GM19372 (cell line): ENCODE data around the gene XXYLT1.
"Not testable (repeated sequence)": the region's sequence is repeated elsewhere in the genome, so short reads cannot be mapped to it uniquely, and the experiment has no call there.

Experiments
- ATAC-seq: cut with Tn5 transposase; IDR thresholded peaks from one replicate; pipeline ENCODE4 v1.9.1; 2021; ENCODE audit warnings: mild to moderate bottlenecking, low read depth, moderate library complexity; ENCODE audit not compliant: unreplicated experiment

The XXYLT1 gene

DNA sequence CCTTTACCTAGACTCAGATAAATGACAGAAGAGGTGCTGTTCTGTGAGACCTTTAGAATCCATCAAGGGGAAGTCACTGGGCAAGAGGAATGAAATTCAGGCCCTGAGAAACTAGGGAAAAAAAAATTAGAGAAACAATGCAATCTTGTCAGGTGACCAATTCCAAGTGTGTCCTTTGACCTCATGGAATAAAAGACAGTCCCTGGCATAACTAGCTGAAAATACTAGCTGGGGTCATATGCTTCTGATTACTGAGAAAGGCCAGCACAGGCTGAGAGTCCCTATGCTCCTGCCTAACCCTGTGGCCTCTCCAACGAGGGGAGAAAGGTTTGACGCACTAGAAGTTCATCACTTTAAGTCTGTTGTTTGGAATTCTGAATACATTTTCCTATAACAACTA, 167.3 kb downstream of the XXYLT1 start:
- no peak for ATAC-seq

DNA sequence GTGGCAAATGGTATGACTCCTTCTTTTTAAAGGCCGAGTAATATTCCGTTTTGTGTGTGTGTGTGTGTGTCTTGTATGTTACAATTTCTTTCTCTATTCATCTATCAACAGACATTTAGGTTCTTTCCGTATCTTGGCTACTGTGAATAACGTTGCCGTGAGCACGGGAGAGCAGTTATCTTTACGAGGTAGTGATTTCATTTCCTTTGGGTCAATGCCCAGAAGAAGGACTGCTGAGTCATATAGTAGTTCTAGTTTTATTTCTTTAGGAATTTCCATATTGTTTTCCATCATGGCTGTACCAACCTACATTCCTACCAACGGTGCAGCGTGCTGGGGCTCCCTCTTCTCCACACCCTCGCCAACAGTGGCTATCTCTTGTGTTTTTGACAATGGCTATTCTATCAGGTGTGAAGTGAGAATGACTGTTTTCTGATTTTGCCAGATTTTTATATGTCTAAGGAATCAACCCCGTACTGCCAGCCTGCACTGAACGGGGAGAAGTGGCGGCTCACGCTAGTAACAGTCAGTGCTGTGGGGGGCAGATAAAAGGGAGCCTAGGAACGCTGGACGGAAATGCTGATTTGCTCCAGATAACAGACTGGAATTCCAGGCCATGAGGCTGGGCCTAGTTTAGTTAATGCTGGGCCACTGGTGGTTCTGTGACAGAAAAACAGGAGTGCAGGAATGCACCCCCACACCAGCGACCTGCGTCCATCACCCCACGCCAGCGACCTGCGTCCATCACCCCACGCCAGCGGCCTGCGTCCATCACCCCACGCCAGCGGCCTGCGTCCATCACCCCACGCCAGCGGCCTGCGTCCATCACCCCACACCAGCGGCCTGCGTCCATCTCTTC, 168.1 kb downstream of the XXYLT1 start:
- no peak for ATAC-seq

DNA sequence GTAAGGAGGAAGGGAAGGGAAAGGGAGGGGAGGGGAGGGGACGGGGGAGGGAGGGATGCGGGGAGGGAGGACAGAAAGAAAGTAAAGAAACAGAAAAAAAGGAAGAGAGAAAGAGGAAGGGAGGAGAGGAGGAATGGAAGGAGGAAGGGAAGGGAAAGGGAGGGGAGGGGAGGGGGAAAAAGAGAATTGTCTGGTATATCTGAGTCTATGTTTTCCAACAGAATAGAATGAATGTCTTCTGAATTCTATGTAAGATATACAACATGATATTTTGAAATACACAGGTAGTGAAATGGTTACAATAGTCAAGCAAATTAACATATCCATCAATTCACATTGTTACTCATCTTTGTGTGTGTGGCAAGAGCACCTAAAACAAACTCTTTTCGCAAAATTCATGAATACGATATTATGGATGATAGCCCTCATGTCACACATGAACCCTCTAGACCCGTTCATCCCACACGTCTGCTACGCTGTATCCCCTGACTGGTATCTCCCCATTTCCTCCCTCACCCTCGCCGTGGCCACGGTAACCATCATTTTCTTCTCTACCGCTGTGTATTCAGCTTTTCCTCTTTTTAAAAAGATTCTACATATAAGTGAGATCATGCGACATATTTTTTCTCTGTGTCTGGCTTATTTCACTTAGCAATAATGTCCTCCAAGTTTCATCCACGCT, 168.9 kb downstream of the XXYLT1 start:
- ATAC-seq, result no peak

DNA sequence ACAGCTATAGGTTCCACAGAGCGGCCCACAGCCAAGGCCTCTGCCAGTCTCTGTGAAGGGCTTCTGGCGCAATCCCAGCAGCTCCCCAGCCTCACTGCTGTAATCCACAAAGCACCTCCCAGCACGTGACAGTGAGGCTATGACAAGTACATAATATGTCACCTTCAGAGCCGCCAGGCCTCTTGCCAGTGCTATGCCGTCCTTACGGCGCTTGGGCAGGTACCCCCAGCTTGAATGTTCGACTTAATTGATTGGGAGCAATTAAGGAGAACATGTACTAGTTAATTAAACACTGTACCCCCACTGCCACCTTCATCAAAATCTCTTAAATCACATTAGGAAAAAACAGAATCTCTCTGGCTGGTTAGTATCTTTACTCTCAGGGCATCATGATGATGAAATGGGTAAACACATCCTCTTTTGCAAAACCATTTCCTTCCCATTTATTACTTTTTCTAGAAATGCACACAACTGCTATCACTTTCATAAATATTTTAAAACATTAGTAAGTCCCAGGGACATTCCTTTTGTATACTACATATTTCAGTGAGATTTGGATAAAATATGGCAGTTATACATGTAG, 169.9 kb downstream of the XXYLT1 start:
- ATAC-seq, result peak; percentile 61

DNA sequence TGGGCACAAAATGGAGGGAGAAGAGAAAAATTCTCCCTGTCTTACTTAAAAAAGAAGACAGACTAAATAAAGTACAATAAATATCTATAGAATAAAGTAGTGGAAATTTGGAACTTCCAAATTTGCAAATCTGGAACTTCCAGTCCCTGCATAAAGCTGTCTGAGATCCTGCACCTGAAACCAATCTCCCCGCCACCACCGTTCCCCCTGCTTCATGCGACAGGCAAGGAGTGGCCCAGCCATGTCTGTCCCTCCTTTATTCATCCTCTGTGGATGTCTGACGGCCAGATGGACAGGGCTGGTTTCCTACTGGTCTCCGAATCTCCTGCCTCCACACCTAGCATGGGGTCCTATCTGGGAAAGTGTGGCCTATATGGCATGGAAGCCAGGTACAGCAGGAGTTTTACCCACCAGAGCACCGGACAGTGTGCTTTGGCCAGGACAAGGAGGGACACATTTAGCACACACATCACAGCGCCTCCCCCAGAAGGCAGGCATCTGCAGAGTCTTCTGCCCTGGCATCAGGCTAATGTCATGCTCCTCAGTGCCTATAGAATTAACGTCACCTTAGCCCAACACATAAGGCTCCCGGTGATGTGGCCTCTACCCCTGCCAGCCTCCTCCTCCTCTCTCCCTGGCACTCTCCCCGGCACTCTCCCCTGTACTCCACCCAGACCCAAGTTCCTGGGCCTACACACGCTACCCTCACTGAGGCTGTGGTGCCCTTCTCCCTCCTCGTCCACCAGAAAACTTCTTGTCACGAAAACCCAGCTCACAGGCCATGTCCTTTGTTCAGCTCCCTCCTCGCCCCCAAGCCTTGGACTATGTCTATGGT, 170.8 kb downstream of the XXYLT1 start:
- ATAC-seq, result no peak

DNA sequence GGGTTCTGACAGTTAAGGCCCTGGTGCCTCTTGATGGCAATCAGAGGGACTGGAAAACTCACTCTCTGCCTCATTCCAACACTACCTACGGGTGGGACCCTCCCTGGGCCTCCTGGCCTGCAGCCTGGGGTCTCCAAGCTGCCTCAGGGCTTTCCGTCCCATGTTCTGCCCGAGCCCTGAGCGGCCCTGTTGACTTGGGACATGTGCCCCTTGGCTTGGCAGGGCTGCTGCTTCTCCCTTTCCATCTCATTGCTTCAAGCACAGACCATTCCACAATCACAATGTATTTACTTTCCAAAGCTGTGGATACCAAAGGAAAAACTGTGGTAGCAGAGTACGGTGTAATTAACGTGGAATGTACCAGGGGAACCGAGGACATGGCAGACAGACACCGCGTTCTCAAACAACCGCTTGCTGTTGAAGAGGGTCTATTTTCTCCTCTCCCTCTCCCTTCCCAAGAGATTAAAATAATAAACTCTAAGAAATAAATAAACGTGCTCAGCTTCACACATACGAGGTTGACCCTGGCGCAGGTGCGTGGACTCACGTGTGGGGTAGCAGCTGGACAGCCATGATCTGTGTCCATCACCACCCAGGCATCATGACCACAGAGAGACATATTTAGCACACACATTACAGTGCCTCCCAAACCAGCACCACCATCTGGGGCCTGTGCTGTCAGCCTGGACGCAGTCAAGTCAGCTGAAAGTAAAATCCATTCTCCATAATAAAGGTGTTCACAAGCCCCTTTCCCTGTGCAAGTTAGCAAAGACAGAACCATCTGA, 172.0 kb downstream of the XXYLT1 start:
- no peak for ATAC-seq

DNA sequence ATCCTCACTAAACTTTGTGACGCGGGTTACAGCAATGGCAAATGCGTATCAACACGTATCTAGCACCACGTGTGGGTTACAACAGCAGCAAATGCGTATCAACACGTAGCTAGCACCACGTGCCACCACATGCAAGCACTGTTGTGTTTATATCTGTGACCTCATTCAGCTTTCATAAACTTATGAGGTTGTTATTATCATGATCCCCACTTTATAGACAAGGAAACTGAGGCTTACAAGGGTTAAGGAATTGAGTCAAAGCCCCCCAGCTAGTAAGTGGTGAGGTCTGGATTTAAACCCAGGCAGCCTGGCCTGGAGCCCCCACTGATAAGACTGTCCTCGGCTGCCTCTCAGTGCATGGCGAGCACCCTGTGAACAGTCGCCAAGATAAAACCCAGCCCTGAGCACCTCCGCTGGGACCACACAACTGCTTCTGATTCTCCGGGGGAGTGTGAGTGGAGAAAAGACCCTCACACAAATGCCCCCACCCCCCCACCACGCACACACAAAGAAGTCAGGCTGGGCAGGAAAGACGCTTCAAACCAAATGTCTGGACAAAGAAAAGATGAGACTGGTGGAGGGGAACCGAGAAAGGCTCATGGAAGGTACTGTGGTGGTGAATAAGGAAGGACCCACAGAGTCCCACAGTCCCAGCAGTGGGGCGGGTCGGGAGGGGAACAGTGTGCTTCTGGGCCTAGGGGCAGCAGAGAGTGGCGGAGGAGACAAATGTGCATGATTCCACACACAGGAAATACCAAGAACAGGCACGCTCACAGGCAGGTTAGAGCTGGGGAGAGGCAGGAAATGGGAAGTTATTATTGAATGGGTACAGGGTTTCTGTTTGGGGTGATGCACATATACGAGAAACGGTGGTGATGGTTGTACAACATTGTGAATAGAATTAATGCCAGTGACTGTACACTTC, 173.4 kb downstream of the XXYLT1 start:
- ATAC-seq, result no peak

DNA sequence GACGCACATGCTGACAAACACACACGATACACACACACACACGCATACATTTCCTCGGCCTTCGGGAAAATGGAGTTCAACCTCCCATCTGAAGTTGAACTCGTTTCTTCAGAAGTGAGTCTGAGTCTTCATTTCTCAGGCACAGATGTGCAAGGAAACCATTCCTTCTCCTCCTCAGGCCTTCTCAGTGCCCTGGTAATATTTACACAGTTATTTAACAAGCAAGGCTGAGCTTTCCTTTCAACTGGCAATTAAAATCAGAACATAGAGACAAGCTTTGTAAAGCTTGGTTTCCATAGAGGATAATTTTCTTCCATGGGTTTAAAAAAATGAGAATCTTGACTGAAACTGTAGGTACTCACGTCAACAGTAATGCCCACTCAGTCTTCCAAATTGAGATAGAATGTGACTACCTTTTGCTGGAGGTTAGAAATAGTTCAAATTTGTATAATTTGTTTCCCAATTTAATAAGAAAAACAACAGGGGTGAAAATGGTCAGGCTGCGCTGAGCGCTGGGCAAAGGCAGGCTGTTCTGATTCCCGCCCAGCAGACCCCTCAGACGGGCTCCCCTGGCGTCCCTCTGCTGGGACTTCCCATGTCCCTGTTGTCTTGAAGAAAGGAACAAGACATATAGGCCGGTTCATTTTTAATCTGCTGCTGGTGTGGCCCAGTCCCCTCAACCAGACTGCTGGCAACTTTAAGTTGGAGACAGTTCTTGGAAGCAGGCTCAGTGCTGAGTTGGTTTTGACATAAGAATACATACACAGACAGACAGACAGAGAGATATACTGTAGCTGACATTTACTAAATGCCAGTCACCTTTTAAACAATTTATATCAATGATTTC, 174.3 kb downstream of the XXYLT1 start:
- ATAC-seq, result no peak

DNA sequence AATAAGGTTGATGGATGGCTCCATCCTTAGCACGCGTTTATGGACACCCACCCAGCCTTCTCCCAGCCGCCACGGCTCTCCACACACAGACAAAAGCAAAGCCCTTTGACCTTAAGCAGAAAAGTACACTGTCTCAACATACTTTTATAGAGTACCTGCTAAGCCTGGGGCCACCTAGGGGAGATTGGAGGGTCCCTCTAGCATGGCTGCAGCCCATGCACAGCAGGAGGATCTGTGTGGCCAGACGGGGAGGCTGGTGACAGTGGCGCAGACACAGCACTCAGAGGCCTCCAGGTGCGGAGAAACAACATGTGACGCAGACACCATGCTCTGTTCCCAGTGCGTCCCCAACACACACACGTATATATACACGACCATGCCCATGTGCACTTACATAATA, 174.9 kb downstream of the XXYLT1 start:
- ATAC-seq, result no peak

DNA sequence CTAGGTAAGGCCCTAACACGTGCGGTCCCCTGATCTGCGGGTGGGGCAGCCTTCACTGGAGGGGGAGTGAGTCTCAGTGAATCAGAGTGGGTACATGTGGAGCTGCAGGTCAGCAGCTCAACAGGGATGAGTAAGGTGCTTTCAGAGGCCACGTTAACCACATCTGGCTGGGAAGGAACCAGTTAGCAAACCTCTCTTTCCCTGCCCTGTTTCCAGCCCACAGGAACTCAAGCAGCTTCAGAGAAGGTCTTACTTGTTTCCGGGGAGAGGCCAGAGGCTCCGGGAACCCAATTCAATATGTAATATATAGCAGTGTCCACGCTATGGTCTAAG, 175.3 kb downstream of the XXYLT1 start:
- ATAC-seq, result no peak

DNA sequence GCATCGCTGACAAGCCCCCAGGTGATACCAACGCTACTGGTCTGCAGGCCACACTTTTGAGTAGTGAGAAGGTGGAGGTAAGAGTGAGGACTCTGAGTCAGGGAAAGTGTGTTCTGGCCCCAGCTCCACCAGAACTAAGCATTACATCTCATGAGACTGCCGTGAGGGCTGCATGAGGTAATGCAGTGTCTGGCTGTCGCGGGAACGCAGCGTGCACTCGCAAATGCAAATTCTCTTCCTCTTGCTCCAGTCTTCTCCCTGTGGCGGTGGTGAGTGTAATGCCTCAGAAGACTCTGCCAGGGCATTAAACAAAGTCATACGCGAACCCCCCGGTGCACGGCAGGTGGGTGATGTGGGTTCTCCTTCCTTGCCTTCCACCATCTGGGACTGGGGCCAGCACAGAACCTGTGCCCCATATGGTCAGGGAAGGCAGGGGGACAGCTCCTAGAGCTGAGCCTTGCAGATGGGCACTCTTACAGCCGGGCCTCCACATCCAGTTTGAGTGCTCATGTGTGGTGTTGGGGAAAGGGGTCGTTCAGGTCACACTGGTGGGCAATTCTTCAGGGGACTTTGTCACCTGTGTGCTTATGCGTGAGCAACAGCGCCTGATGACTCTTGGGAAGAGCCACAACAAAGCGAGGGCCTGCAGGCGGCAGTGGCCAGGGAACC, 175.8 kb downstream of the XXYLT1 start:
- no peak for ATAC-seq

DNA sequence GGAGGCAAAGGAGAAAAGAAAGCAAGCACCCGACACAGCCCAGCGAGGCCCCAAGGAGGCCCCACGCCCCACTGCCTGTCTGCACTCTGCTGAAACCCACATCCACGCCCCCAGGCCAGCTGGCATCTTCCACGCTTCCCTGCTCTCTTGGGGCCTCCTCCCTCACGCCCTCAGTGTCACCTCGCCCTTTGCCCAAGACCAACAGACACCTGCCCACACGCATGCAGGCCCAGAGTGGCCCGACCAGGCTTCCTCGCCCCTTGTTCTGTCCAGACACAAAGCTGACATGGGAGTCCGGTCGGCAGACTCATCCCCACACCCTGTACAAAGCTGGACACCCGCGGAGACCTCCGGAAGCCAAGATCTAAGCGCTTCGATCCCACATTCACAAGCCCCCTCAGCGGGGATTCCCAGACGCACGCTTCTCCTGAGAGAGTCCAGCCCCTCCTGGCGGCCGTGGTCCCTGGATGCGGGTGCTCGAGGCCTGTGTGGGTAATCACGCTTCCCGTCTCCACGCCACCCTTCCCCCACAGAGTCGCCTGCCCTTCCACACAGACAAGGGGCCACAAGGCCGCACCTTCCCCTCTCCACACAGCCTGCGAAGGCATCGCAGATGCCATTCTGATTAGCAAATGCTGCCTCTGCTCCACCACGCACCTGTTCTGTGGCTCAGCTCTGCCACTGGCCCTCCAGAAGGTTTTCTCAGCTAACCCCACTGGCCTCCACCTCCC, 176.6 kb downstream of the XXYLT1 start:
- ATAC-seq, result peak; percentile 58

DNA sequence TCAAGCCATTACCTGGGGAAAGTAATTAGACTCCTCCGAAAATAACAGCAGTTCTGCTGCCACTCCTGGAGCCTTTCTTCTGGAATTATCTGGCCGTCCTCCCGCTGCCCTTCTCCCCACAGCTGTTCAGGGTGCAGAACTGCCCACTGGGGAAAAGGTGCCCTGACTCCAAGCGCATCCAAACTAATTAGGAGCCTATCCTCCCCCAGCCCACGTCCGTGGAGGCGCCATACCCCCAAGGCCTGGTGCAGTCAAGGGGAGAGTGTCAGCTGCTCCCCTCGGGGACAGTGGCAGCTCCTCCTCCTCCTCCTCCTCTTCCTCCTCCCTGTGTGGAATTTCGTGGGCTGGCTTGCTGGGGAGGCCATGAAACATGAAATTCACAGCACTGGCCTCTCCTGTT, 177.2 kb downstream of the XXYLT1 start:
- no peak for ATAC-seq

DNA sequence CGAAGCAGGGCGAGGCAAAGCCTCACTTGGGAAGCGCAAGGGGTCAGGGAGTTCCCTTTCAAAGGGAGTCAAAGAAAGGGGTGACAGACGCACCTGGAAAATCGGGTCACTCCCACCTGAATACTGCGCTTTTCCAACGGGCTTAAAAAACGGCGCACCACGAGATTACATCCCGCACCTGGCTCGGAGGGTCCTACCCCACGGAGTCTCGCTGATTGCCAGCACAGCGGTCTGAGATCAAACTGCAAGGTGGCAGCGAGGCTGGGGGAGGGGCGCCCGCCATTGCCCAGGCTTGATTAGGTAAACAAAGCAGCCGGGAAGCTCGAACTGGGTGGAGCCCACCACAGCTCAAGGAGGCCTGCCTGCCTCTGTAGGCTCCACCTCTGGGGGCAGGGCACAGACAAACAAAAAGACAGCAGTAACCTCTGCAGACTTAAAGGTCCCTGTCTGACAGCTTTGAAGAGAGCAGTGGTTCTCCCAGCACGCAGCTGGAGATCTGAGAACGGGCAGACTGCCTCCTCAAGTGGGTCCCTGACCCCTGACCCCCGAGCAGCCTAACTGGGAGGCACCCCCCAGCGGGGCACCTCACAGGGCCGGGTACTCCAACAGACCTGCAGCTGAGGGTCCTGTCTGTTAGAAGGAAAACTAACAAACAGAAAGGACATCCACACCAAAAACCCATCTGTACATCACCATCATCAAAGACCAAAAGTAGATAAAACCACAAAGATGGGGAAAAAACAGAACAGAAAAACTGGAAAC, 182.9 kb downstream of the XXYLT1 start:
- not testable (repeated sequence) for ATAC-seq

DNA sequence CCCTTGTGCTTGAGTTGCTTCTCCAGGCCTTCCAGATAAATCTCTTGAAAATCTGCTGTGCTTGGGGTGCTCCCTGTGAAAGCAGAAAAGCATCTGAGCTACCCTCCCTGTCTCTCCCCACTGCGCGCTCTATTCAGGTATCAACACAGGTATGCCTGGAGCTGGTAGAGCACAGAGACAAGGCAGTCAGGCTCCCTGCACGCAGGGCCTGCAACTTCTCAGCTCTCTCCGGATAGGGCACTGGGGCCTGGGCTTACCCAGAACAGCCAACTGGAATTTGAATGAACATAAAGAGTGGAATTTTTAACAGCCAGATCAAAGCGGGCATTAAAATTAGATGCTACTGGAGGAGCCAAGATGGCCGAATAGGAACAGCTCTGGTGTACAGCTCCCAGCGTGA, 183.6 kb downstream of the XXYLT1 start:
- no peak for ATAC-seq

DNA sequence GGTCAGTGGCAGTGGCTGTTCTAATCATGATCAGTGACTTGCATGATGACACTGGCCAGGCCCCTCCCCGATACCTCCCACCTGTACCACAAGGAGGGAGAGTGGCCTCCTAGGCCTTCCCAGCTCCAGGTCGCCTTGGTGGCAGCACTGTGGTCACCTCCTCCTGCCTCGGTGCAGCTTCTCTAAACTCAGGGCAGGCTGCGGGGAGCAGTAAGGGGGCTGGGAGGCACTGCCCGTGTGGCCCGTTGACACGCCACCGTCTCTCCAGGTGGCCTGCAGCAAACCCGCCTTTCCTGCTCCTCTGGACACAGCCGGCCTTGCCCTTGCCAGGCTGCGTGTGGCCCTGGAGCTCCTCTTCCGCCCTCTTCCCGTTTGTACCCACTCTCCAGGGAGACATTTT, 184.1 kb downstream of the XXYLT1 start:
- no peak for ATAC-seq
